IPS-18c (cell line): ENCODE measurements around the gene PSMD5.

ENCODE experiments used
- H3K4me3 ChIP-seq: 2 replicates; pipeline ENCODE4 v1.7.0; 2013; ENCODE audit warnings: low read depth, mild to moderate bottlenecking, low read length, moderate library complexity; ENCODE audit not compliant: insufficient read depth
- H3K9me3 ChIP-seq: one replicate; pipeline ENCODE4 v1.6.1; 2013; ENCODE audit warnings: mild to moderate bottlenecking, low read length, moderate library complexity; ENCODE audit not compliant: control insufficient read depth, insufficient read depth

Gene PSMD5

DNA sequence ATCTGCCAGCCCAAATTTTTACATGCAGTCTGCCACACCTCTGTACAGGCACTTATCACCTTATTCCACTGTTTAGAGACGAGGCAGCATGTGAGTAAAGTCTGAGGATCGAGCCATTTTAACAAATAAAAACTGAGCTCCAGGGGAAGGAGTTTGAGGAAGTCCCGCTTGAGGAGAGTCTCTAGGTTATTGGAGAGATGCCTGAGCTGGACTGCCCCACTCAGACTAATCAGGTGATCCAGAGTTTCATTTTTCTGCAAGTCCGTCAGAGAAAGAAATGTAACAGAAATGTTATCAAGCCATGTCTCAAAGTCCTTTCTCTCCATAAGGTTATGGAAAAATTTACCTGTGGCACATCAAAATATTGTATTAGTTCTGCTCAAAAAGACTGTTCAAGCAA, 54.8 kb downstream of the PSMD5 start:
- H3K9me3 ChIP-seq, result no peaks in the 10 kb centered on the region
- no peak overlapping the region for H3K4me3 ChIP-seq

DNA sequence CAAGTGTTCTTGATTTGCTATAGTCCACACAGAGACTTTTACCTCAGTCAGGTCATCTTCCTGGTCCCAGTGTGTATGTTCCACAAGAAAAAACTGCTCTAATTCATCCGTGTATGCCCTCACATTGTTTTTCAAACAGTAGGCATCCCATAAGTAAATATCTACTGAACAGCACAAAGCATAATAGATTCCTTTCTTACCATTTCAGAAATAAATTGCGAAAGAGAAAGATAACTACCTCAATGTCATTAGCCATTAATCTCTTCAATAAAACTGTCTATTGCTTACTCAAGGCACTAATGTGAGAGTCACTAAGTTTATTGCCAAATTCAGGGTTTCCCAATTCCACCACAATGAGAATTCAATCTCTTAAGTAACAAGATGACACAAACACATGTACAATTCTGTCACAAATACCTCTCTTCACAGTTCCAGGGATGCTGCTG, 59.1 kb downstream of the PSMD5 start:
- H3K4me3 ChIP-seq, result no peak overlapping the region

DNA sequence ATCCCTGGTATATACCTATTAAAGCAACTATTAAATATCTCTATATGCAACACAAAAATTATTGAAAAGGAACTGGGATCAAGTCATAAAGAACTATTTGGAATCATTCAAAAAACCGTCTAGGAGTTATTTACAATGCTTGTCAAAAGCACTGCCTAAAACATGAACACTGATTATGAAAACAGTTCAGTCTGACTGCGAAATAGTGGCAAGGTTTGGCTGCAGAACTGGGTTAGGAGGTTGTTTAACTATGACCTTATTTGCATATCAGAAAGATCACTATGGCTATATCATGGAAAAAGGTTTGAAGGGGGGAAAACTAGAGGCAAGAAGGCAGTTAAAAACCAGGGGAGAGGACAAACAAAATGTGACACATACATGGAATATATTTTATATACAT, 61.5 kb downstream of the PSMD5 start:
- no peak overlapping the region for H3K4me3 ChIP-seq

More for the DNA sequence above, 59.1 kb downstream of the PSMD5 start:
- H3K9me3 ChIP-seq, result no peaks in the 10 kb centered on the region

DNA sequence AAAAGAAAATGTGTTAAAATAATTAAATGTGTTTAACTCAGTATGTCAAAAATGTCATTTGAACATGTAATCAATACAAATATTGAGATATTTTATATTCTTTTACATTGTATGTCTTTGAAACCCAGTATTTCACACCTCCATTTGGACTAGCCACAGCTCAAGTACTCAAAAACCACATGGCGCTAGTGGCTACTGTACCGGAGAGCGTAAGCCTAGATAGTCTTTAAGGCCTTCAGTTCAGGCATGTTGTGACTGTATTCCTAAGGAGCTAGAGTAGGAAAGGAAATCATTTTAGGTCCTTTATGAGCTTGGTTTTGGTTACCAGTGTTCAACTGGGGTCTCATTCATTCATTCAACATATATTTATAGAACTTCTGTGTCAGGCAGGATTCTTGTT, 62.4 kb downstream of the PSMD5 start:
- Histone ChIP-seq H3K4me3 (no peak overlapping the region), H3K9me3 (no peaks in the 10 kb centered on the region)

More for the DNA sequence above, 61.5 kb downstream of the PSMD5 start:
- H3K9me3 ChIP-seq, result no peaks in the 10 kb centered on the region

DNA sequence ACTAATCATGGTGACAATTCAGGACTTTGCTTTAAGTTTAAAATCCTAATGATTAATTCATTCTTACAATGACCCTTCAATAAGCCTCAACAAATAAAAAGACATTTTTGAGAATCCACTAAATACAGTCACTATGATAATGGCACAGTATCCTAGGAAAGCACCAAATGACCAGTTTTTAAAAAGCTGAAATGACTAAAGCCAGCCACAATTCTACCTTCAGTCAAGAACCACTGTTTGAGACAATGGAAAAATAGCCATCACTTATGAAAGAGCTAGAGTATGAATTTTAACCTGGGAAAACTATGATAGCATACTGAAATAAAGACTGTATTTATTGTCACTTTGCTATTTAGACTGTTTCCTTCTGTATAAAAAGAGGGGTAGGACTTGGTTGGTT, 63.5 kb downstream of the PSMD5 start:
- H3K4me3 ChIP-seq, result no peak overlapping the region

DNA sequence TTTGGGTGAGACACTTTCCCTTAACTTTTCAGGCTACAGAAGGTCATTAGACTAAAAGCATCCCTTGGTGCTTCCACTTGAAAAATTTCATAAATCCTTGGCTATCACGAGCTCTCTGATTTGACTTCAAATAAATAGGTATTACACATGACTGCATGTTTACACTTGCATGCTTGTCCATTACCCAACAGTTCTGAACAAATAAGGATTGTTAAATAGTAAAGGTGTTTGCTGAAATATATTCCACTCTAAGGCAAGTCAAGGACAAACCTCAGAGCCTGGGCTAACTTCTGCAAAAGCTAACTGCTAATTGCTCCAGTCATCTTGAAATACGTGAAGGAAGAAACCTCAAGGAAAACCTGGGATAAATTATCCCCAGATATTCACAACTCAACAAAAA, 64.0 kb downstream of the PSMD5 start:
- H3K9me3 ChIP-seq, result no peaks in the 10 kb centered on the region
- no peak overlapping the region for H3K4me3 ChIP-seq

More for the DNA sequence above, 63.5 kb downstream of the PSMD5 start:
- H3K9me3 ChIP-seq, result no peaks in the 10 kb centered on the region

DNA sequence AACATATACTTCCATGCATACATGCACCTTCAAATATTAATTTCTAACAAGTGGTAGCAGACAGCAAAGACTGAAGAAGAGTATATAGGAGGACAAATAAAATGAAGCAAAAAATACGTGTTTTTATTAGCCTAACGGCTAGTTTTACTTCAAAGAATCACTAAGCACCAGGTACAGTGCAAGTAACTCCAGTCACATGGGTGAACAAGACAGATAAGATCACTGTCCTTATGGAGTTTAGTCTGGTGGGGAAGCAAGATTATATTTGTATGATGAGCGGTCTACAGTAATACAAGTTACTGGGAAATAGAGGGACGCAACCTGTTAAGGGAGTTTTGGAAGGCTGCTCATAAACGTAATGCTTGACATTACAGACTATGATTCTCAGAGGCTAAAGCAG, 65.5 kb downstream of the PSMD5 start:
- Histone ChIP-seq H3K9me3 (no peaks in the 10 kb centered on the region), H3K4me3 (no peak overlapping the region)

DNA sequence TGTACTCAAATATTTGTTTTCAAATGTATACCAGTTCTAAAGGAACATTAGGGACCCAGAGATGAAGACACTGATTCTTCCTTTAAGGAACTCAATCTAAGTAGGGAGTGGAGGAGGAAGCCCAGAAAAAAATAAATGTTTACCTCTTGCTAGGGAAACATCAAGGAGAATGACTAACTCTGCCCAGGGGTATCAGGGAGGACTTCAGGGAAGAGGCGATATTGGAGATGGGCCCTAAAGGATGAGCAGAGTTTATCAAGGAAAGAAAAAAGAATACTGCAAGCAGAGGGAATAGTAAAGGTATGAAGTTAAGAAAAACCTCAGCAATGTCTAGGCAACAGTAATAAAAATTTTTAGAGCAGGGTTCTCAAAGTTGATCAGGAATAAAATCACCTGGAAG, 65.9 kb downstream of the PSMD5 start:
- Histone ChIP-seq H3K4me3 (no peak overlapping the region), H3K9me3 (no peaks in the 10 kb centered on the region)

DNA sequence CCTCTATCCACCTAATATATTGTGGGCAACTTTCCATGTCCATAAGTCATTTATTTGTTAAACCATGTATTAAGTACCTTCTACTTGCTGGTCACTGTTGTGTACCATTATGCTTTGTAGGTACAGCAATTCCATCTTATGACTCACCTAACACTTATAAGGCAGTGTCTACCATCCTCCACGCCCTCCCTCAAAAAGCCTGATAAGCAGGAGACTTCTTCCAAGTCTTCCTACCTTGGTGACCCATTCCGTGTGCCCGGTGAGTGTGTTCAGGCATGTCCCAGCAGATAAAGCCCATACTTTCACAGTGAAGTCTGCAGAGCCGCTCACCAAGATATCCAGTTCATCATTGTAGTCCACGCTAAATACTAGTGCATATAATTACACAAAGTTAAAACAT, 66.9 kb downstream of the PSMD5 start:
- no peaks in the 10 kb centered on the region for H3K9me3 ChIP-seq
- no peak overlapping the region for H3K4me3 ChIP-seq

DNA sequence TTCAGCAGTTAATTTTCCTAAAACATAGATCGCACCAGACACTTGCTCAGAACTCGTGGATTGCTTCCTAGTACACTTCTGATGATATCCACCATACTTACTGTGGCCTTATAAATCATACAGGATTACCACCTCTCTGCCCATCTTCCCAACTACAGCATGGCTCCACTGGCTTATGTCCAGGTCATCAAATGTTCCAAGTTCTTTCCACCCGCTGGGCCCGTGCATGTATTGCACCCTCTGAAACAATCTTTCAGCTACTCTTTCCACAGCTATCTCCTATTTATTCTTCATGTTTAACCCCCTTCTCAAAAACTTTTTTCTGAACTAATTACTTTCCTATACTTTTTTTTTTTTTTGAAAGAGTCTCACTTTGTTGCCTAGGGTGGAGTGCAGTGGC, 68.0 kb downstream of the PSMD5 start:
- H3K9me3 ChIP-seq, result no peaks in the 10 kb centered on the region

DNA sequence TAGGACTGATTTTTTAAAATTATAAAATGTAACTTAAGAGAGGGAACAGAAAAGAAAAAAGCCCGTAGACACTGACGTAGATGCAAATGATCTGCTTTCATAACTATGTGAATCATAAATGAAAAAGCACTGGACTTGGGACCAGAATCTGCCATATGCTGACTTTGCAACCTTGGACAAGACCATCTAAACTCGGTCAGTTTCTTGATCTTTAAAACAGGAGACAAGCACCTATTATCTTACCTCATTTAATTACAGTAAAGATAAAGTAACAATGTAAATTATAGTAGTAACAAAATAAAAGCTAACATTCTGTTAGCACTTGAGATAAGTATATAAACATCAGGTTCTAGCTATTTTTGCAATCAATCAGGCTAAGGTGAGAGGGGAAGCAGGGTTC, 69.5 kb downstream of the PSMD5 start:
- Histone ChIP-seq H3K4me3 (no peak overlapping the region), H3K9me3 (no peaks in the 10 kb centered on the region)

More for the DNA sequence above, 68.0 kb downstream of the PSMD5 start:
- H3K4me3 ChIP-seq, result no peak overlapping the region

DNA sequence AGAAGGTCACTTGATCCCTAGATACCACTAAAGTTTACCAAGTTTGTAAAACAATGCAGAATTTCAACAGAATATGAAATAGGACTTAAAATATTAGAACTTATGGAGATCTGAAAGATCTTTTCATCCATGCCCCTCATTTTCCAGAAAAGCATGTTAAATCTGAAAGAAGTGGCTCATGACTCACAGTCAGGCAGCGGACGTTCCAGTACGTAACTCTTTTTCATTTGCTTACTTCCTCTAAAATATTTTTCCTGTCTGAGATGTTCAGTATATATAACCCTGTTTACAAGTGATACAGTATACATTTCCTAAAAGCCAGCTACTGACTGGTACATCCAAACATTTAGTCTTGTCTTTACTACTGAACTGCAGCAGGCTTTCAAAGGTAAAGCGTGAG, 71.8 kb downstream of the PSMD5 start:
- H3K4me3 ChIP-seq, result no peak overlapping the region
- H3K9me3 ChIP-seq, result no peaks in the 10 kb centered on the region

DNA sequence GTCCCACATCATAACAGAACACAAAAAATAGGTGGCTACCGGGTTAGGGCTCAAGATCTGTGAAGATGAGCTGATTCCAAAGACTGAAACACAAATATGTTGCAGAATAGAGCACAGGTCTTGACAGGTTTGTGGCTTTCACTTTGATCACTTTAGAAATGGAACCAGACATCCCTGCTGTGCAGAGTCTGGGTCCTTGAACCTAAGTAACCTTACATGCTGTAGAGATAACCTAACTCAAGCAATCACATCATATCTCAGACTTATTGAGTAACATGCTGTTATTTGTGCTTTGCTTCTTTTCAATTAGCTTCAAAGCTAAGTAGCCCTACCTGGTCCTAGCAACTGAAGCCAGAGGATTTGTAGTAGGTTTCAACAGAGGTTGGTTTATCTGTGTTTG, 73.8 kb downstream of the PSMD5 start:
- H3K4me3 ChIP-seq, result no peak overlapping the region
- H3K9me3 ChIP-seq, result no peaks in the 10 kb centered on the region

DNA sequence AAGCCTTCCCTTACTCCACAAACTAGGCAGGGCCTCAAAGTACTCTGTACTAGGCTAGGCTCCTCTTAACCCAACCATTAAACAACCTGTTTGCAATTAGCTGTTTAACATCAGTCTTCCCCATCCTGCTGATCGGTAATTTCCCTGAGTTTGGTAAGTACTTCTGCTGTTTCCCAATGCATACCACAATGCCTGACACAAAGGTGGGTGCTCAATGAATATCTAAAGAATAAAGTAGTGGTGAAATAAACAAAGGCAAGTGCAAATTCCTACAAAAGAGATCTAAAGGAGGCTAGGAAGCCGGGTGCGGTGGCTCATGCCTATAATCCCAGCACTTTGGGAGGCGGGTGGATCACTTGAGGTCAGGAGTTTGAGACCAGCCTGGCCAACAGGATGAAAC, 74.5 kb downstream of the PSMD5 start:
- Histone ChIP-seq H3K9me3 (no peaks in the 10 kb centered on the region), H3K4me3 (no peak overlapping the region)

DNA sequence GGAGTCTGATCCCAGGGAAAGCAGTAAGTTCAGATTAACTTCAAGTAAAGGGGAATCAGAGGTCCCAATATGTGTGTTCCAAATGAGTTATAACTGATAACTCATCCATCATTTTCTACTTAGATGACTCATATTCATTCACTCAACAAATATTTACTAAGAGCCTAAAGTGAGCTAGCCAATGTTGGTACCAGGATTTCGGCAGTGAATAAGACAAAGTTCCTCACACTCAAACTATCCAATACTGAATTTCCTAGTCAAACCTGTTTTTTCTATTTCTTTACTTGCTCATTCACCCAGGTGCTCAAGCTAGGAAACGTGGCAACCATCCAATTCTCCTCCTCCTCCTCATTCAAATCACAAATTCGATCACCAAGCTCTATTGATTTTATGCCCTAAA, 75.3 kb downstream of the PSMD5 start:
- no peaks in the 10 kb centered on the region for H3K9me3 ChIP-seq

More for the DNA sequence above, 75.3 kb downstream of the PSMD5 start:
- no peak overlapping the region for H3K4me3 ChIP-seq
